Measurements from ENCODE around the gene MED22.

DNA sequence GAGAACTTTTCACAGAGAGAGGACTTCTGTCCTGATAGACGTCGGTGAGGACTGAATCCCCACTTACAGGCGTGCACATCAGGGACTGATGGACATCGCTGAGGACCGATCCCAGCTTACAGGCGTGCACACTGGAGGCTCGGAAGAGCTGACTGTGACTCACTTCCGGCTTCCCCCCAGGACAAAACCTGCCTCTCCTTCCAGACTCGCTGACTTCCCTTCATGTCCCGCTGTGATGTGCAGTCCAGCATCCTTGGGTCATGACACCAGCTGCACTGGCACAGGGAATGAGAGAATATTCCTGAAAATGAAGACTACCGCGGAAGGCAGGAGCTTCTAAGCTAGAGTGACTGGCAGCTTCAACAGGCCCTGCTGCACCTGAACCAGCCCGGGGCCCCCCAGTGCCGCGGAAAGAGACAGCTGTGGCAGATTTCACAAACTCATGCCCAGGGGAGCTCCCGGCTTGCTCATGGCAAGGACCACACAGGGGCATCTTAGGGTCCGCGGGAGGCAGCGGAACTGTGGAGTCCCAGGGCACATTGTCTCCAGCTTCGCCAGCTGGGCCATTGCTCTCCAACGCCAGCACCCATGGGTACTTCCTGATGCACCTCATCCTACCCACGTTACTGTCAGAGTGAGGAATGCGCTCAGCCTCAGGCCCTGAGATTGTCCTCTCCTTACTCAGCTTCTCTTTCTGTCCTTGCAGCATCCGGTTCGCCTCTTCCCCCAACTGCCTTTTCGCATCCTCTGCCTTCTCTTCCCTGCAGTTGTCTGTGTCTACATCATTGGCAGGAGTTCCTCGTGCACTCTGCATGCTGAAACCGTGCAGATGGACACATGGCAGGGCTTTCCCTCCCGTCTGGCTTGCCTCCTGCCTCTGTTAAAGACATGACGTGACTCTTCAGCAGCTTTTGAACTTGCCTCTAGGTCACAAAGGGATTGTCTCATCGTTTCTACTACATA lies 41.4 kb downstream of the MED22 start:
- TF ChIP-seq, protein P1, sequence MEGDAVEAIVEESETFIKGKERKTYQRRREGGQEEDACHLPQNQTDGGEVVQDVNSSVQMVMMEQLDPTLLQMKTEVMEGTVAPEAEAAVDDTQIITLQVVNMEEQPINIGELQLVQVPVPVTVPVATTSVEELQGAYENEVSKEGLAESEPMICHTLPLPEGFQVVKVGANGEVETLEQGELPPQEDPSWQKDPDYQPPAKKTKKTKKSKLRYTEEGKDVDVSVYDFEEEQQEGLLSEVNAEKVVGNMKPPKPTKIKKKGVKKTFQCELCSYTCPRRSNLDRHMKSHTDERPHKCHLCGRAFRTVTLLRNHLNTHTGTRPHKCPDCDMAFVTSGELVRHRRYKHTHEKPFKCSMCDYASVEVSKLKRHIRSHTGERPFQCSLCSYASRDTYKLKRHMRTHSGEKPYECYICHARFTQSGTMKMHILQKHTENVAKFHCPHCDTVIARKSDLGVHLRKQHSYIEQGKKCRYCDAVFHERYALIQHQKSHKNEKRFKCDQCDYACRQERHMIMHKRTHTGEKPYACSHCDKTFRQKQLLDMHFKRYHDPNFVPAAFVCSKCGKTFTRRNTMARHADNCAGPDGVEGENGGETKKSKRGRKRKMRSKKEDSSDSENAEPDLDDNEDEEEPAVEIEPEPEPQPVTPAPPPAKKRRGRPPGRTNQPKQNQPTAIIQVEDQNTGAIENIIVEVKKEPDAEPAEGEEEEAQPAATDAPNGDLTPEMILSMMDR (IDR thresholded peaks at IDR 0.05; ENCODE audit: control extremely low read depth in 1 of 3, insufficient read depth in 1 of 3, low read depth in 1 of 3, low read length in 3 of 3): no peak
- TF ChIP-seq TAF1 (IDR thresholded peaks at IDR 0.05; ENCODE audit: low read depth, low read length) (no peak), EZH2 (IDR thresholded peaks at IDR 0.05; ENCODE audit: low read depth, low read length, severe bottlenecking) (no peak), POLR2A (IDR thresholded peaks at IDR 0.05; ENCODE audit: control extremely low read depth in 1 of 2, low read depth in 2 of 2, low read length in 2 of 2) (no peak), TEAD4 (IDR thresholded peaks at IDR 0.05; ENCODE audit: low read depth, low read length) (no peak), ATF3 (IDR thresholded peaks at IDR 0.05; ENCODE audit: insufficient read depth, low read depth, low read length) (no peak), TCF12 (IDR thresholded peaks at IDR 0.05; ENCODE audit: low read depth, low read length) (no peak), GTF2F1 (IDR thresholded peaks at IDR 0.05; ENCODE audit: borderline replicate concordance, low read depth, low read length) (no peak), CHD1 (IDR thresholded peaks at IDR 0.05; ENCODE audit: low read depth, low read length) (no peak)
- TF ChIP-seq, protein P2, sequence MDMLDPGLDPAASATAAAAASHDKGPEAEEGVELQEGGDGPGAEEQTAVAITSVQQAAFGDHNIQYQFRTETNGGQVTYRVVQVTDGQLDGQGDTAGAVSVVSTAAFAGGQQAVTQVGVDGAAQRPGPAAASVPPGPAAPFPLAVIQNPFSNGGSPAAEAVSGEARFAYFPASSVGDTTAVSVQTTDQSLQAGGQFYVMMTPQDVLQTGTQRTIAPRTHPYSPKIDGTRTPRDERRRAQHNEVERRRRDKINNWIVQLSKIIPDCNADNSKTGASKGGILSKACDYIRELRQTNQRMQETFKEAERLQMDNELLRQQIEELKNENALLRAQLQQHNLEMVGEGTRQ (IDR thresholded peaks at IDR 0.05; ENCODE audit: low read length): no peak

Data from H1 (cell line).